SK-N-DZ (cell line): ENCODE data around the gene GLTP. TPM values are rescaled to one million over a fixed set of nuclear protein-coding genes. Genes with fewer than 3 reads are reported as not detected.
"Not testable (repeated sequence)": the region's sequence is repeated elsewhere in the genome, so short reads cannot be mapped to it uniquely, and the experiment has no call there.

Source experiments
- DNase-seq: peaks from one replicate; pipeline ENCODE4 v3.0.0-alpha.2; 2015; ENCODE audit warnings: low spot score
- polyA plus RNA-seq, 2 experiments: library from polyadenylated mRNA; depleted of rRNA; stranded (reverse); fragments of >200 nt; gene quantifications; 2 replicates each; pipeline ENCODE4 v1.2.3, GENCODE V29; 2014

The GLTP gene, protein sequence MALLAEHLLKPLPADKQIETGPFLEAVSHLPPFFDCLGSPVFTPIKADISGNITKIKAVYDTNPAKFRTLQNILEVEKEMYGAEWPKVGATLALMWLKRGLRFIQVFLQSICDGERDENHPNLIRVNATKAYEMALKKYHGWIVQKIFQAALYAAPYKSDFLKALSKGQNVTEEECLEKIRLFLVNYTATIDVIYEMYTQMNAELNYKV
- polyA plus RNA-seq (2014; cell fraction: cytosol; rRNA removed) = 17.7 and 21.6 TPM in 2 replicates
- 2.6 and 3.6 TPM in 2 replicates for polyA plus RNA-seq (2014; cell fraction: nucleus; rRNA removed)

DNA sequence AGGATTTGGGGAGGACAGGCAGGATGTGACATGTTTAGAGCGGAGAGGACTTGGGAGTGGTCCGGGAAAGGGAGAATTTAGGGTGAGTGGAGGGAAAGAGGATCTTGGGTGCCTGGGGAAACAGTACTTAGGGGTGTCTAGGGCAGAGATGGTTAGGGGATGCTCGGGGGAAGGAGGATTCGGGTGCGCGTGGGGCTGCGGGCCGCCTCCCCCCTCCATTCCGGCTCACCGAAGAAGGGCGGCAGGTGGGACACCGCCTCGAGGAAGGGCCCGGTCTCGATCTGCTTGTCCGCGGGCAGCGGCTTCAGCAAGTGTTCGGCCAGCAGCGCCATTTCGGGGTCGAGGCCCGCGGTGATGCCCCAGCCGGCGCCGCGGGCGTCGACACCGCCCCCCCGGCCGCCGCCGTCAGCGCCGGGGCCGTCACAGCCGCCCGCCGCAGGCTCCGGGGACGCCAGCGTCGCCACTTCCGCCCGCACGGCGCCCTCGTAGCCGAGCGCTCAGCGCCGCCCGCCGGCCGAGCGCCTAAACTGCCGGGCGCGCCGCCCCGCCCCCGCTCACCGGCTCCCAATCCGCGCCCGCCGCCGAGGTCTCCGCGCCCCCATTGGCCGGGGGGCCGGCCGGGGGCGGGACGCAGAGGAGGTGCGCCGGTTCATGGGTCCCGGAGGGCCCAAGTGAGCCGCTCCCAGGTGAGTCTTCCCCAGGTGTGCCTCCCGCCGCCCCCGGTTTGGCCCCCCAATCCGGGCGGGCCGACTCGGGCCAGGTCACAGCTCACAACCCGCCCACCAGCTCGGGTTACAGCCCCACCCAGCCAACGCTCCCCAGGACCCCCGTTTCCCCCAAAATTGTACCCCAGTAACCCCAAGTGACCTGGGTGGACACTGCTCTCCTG lies at the start of gene GLTP:
GLTP (minus strand) TSS at position 499 of the 889 bp plus-strand sequence; CDS start at position 332, 167 bp downstream.
- peak; percentile 71 for DNase-seq

- DNase-seq = not testable (repeated sequence)
These were observed 49.0 kb upstream of the GLTP start for GRCh38 chr12:109929326-109929725.

DNA sequence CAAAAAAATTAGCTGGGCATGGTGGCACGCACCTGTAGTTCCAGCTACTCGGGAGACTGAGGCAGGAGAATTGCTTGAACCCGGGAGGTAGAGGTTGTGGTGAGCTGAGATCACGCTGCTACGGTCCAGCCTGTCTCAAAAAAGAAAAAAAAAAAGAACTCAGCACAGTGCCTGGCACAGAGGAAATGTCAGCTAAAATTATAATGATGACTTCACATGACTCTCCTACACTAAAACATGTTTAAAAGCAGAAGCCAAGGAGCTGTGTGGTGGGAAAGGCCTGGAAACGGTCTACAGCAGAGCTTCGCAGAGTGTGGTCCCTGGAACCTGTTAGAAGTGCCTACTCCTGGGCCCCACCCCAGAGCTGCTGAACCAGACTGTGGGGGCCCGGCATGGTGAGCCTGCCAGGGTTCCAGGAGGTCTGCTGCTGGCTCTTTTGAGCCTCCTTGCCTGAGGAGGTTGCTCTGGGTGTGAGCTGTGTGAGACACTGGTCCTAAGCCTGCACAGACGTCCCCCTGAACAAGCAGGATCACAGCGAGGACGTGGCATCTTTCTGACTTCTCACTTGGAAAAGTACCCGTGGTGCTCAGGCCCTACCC lies 47.8 kb upstream of the GLTP start:
- no peak for DNase-seq

GRCh38 chr12:109927622-109928021 lies 47.3 kb upstream of the GLTP start:
- peak; percentile 47 for DNase-seq

- DNase-seq = no peak
These were observed 46.3 kb upstream of the GLTP start for GRCh38 chr12:109926488-109927210.

DNA sequence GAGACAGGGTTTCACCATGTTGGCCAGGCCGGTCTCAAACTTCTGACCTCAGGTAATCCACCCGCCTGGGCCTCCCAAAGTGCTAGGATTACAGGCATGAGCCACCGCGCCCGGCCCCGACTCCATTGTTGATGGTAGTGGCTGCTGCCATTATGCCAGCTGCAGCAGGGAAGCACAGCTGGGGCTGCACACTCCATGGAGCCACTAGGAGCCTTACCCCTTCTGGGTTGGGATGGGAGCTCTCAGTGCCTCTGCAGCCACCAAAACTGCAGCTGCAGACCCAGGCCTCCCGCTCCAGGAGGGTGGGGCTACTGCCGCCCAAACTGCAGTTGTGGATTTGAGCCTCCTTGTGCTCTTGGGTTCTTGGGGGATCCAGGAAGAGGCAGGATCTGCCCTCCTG lies 45.7 kb upstream of the GLTP start:
- DNase-seq = no peak

DNA sequence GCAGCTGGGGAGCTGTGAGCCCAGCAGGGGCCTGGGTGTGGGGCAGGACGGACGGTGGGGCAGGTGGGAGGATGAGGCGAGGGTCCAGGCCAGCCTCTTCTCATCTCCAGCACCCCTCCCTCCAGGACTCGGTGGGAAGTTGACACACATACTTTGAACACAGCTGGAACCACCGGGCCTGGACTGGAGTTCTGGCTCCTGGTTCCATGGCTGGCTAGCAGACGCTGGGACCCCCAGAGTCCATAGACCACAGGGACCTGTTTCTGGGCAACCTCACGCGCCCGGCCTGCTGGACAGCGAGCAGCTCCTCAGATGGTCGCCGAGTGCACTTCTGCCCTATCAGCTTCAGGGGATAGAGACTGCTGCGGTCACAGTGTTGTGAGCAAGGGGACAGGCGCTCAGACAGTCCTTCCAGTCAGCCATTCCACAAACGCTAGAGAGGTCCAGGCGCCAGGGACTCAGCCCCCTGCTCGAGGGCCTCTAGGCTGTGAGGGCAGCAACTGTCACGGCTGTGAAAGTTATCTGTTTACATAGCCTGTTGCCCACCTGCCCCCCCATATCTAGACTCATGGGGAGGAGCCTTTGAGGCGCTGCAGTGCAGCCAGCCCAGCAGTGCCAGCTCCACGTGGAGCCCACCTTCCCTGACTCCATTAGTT lies 45.0 kb upstream of the GLTP start:
- DNase-seq = no peak

GRCh38 chr12:109923481-109924245 lies 43.3 kb upstream of the GLTP start:
- DNase-seq = no peak

DNA sequence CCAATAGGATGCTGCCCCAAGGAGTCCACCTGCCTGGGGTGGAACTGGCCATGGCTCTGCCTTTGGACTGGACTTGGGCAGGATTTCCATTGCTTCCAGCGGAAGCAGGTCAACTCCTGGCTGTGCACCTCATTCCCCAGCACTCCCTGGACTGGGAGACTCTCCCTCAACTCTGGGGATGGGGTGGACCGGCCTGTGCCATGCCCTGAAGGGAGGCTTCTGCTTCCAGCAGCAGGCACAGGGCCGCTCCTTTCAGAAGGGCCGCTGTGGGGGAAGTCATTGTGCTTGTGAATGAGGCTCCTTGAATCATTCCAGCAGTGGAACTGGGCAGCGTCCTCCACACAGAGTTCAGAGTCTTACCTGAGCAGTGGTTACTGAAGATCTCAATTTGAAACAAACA lies 42.7 kb upstream of the GLTP start:
- DNase-seq = no peak

- DNase-seq = no peak
These were observed 41.6 kb upstream of the GLTP start for GRCh38 chr12:109921982-109922381.

DNA sequence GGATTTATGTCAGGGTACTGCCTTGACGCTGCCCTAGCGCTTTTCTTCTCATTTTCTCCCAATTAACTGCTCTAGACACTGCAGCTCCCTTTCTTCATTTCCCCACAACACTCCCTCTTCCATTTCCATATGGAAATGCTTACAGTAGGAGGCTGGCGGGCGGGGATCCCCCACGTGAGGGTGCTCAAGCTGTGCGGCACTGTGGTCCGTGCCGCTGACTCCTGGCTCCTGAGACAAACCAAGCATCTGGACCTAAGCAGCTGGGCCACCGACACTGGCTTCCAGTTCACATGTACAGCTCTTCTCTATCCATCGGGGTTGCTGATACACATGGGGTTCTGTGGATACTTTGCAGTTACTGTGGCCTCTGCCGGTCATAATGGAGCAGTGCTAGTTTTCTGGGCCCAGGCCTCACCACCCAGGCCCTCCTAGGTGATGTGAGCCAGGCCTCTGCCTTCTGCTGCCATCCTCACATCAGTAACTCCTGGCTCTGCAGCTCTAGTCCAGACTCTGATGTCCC lies 40.0 kb upstream of the GLTP start:
- DNase-seq = no peak

DNA sequence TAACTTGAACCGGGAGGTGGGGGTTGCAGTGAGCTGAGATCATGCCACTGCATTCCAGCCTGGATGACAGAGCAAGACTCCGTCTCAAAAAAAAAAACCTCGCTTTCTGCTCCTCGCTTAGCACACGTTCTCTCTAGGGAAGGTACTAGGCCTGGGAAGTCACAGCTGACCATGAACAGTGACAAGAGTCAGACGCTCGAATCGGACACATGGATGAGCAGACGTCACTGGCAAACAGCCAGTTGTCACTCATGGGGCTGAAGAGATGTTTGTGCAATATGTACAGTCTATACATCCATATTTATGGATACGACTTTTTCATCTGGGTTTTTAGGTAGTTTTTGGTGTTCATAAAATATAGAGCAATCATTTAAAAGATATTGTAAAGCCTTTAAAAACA lies 39.1 kb upstream of the GLTP start:
- DNase-seq = no peak

GRCh38 chr12:109916045-109916444 lies 35.7 kb upstream of the GLTP start:
- no peak for DNase-seq

GRCh38 chr12:109915171-109916040 lies 35.1 kb upstream of the GLTP start:
- no peak for DNase-seq

DNA sequence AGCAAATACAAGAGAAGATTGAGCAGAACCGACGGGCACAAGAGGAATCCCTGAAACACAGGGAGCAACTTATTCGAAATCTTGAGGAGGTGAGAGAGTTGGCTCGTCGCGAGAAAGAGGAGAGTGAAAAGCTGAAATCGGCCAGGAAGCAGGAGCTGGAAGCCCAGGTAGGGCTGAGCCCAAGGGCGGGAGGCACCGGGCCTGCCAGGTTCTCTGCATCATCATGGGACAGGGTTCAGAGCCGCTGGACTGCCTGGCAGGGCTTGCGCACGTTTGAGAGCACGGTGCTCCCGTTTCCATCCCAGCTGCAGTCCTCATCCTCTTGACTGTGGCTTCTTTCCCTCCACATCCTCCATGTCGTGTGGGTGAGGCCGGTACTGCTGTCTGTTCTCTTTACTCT lies 34.1 kb upstream of the GLTP start:
- no peak for DNase-seq

- DNase-seq = no peak
These were observed 32.5 kb upstream of the GLTP start for GRCh38 chr12:109912855-109913321.

DNA sequence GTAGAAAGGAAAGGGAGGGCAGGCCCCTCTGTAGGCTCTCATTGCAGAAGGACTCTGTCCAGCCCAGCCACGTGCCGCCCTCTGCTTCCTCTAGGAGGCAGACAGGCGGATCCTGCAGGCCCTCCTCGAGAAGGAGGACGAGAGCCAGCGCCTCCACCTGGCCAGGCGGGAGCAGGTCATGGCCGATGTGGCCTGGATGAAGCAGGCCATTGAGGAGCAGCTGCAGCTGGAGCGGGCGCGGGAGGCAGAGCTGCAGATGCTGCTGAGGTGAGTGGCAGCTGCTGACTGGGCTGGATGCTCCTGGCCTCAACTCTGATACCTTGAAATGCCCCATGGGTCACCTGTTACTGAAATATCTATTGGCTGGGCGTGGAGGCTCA lies 30.6 kb upstream of the GLTP start:
- DNase-seq = peak; percentile 19

DNA sequence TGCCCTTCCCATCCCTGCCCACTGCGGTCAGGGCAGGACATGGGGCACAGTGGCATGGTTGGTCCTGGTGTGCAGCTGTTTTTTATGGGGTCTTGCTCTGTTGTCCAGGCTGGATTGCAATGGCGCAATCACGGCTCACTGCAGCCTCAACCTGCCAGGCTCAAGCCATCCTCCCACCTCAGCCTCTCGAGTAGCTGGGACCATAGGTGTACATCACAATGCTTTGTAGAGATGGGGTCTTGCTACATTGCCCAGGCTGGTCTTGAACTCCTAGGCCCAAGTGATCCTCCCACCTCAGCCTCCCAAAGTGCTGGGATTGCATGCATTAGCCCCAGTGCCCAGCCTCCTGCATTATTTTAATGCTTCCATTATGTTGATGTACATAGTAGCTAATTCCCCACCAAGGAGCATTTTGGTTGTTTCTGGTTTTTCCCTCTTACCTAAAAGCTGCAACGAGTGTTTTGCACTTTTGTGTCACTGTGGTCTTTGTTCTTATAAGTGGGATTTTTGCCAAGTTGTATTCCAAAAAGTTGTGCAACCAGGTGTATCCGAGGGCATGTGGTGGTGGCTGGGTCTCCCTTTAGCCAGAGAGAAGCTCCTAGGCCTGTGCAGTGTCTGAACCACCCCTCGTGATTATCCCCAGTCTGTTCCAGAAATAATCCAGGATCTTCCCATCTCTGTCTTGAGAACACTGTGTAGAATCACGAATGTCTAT lies 30.1 kb upstream of the GLTP start:
- no peak for DNase-seq
